A549 (cell line): ENCODE results near the gene PPFIA2.

ENCODE experiments used
- CHD2 ChIP-seq: fragments of 150-350 bp; IDR thresholded peaks from 2 replicates; pipeline ENCODE4 v1.6.1; 2014; ENCODE audit warnings: low read length; ENCODE audit not compliant: partially characterized antibody
- RAD21 ChIP-seq, 2 experiments: fragments of >200 bp in 1 of 2; sonication (Bioruptor Twin) in 1 of 2; formaldehyde crosslinking in 1 of 2; IDR thresholded peaks in 1 of 2; conservative IDR thresholded peaks in 1 of 2; 2 replicates in 1 of 2; 3 replicates in 1 of 2; pipeline ENCODE4 v1.6.1; 2012 to 2018; ENCODE audit warnings: inconsistent platforms in 1 of 2
- RCOR1 ChIP-seq: fragments of 150-350 bp; IDR thresholded peaks from 2 replicates; pipeline ENCODE4 v1.6.1; 2014; ENCODE audit warnings: antibody characterized with exemption, low read length, low read depth

DNA sequence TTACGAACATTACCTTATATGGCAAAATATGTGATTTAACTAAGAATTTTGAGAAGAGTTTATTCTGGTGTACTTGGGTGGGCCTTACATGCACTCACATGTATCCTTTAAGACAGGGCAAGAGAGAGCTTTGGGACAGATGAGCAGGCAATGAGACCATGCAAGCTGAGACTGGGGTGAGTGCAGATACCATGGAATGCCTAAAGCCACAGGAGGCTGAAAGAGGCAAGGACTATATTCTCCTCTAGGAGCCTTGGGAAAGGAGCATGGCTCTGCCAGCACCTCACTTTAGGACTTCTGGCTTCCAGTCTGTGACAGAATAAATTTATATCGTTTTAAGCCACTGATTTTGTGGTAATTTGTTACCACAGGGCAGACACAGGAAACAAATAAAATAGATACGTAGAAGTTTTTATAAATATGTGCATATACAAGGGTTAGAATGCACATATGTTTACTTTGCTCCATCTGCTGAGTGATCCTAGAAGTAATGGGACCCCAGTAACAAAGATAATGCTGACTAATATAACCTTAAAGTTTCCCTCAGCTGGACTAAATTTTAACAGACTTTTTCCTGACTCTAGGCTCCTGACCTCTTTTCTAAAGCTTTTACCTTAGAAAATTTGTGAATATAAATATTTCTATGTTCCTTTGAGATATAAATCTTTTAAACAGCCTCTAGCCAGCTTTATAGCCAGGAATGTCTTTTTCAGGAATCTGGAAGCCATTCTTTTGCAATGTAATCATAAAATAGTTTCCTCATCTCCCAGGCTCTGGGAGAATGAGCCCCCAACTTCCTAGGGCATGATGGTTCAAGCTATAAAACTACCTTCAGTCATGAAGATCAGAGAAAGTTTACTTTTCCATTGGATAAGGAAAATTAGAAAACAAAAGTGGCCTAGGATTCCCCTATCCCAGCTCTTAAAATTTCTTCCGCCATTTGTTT lies 216.8 kb downstream of the PPFIA2 start:
- TF ChIP-seq RAD21 (conservative IDR thresholded peaks at IDR 0.05 in 1 of 2, IDR thresholded peaks at IDR 0.05 in 1 of 2), result no peak
- TF ChIP-seq CHD2, result no peak
- no peak for TF ChIP-seq RCOR1
